ENCODE measurements around the gene FTCD. TPM values are rescaled to one million over a fixed set of nuclear protein-coding genes. Genes with fewer than 3 reads are reported as not detected.

Gene FTCD
- total and polyA plus RNA-seq, 5 experiments from 2014 or later = 2.1 to 2.2 TPM; not detected in 3

- H3K36me3 Mint-ChIP-seq = no peaks in the 10 kb centered on the region
- H3K9me3 Mint-ChIP-seq = no peaks in the 10 kb centered on the region
- no peak overlapping the region for H3K4me3 Mint-ChIP-seq
- no peak overlapping the region for H3K27ac Mint-ChIP-seq
- H3K27me3 Mint-ChIP-seq = peaks cover 0 to 11% (median 0%) of the 10 kb centered on the region in 5 donors
- peaks cover 0 to 3% (median 0%) of the 10 kb centered on the region in 4 donors for H3K4me1 Mint-ChIP-seq
- POLR2A ChIA-PET = no interaction called here
- DNase-seq = no peak
- no peak for ATAC-seq
Measured at GRCh38 chr21:46135782-46136395, 19.5 kb downstream of the FTCD start.

- DNase-seq (no peak), ATAC-seq (no peak)
- Mint-ChIP-seq H3K27me3 (peaks cover 0 to 3% (median 0%) of the 10 kb centered on the region in 5 donors), H3K4me3 (no peak overlapping the region), H3K9me3 (no peaks in the 10 kb centered on the region), H3K36me3 (no peaks in the 10 kb centered on the region), H3K4me1 (peaks cover 0 to 3% (median under 1%) of the 10 kb centered on the region in 4 donors), H3K27ac (no peak overlapping the region)
- POLR2A ChIA-PET = no interaction called here
Measured at GRCh38 chr21:46131838-46132651, 23.3 kb downstream of the FTCD start.

GRCh38 chr21:46131588-46131837, 23.9 kb downstream of the FTCD start:
- ATAC-seq (no peak), DNase-seq (no peak)
- POLR2A ChIA-PET = no interaction called here
- H3K27me3 Mint-ChIP-seq = peaks cover 0 to 2% (median 0%) of the 10 kb centered on the region in 5 donors
- no peaks in the 10 kb centered on the region for H3K9me3 Mint-ChIP-seq
- no peak overlapping the region for H3K27ac Mint-ChIP-seq
- H3K4me3 Mint-ChIP-seq = no peak overlapping the region
- H3K36me3 Mint-ChIP-seq = no peaks in the 10 kb centered on the region
- peaks cover 0 to 3% (median under 1%) of the 10 kb centered on the region in 4 donors for H3K4me1 Mint-ChIP-seq

GRCh38 chr21:46130831-46131587, 24.4 kb downstream of the FTCD start:
- POLR2A ChIA-PET = no interaction called here
- Mint-ChIP-seq H3K4me3 (no peak overlapping the region), H3K9me3 (no peaks in the 10 kb centered on the region), H3K36me3 (peaks cover 0 to 1% (median 0%) of the 10 kb centered on the region in 3 donors), H3K27ac (no peak overlapping the region), H3K4me1 (peaks cover 0 to 3% (median under 1%) of the 10 kb centered on the region in 4 donors), H3K27me3 (peaks cover 0 to 2% (median 0%) of the 10 kb centered on the region in 5 donors)
- ATAC-seq (no peak), DNase-seq (no peak)

GRCh38 chr21:46129846-46130651, 25.3 kb downstream of the FTCD start:
- DNase-seq (peak in 2 of 10 donors; percentile 2 to 59), ATAC-seq (no peak)
- Mint-ChIP-seq H3K9me3 (no peaks in the 10 kb centered on the region), H3K27me3 (no peaks in the 10 kb centered on the region), H3K4me3 (no peak overlapping the region), H3K27ac (peak overlapping the region in 1 of 10 donors; percentile 70), H3K36me3 (peaks cover 0 to 2% (median 0%) of the 10 kb centered on the region in 3 donors), H3K4me1 (peaks cover 0 to 2% (median under 1%) of the 10 kb centered on the region in 4 donors)
- POLR2A ChIA-PET = no interaction called here

GRCh38 chr21:46128933-46129571, 26.3 kb downstream of the FTCD start:
- Mint-ChIP-seq H3K4me1 (peaks cover 0 to 2% (median 0%) of the 10 kb centered on the region in 4 donors), H3K4me3 (no peak overlapping the region), H3K9me3 (no peaks in the 10 kb centered on the region), H3K27ac (no peak overlapping the region), H3K36me3 (peaks cover 0 to 5% (median 0%) of the 10 kb centered on the region in 3 donors), H3K27me3 (no peaks in the 10 kb centered on the region)
- POLR2A ChIA-PET = interaction anchor here (0.6 kb wide), 1 partner anchor 338 kb away, joined by 3 read pairs; no protein-coding TSS in a partner anchor
- no peak for ATAC-seq
- DNase-seq = peak in 2 of 10 donors; percentile 2 to 41

GRCh38 chr21:46128106-46128932, 27.1 kb downstream of the FTCD start:
- Mint-ChIP-seq H3K4me1 (peaks cover 0 to 2% (median 0%) of the 10 kb centered on the region in 4 donors), H3K27me3 (no peaks in the 10 kb centered on the region), H3K9me3 (no peaks in the 10 kb centered on the region), H3K36me3 (peaks cover 0 to 8% (median 0%) of the 10 kb centered on the region in 3 donors), H3K4me3 (no peak overlapping the region), H3K27ac (peak overlapping the region in 1 of 10 donors; percentile 62)
- POLR2A ChIA-PET = no interaction called here
- no peak for ATAC-seq
- peak in 2 of 10 donors; percentile 0 to 22 for DNase-seq

GRCh38 chr21:46127239-46128105, 27.9 kb downstream of the FTCD start:
- Mint-ChIP-seq H3K27me3 (no peaks in the 10 kb centered on the region), H3K36me3 (peaks cover 0 to 8% (median 0%) of the 10 kb centered on the region in 3 donors), H3K27ac (peak overlapping the region in 1 of 10 donors; percentile 62)

GRCh38 chr21:46126309-46127238, 28.8 kb downstream of the FTCD start:
- H3K4me1 Mint-ChIP-seq = peaks cover 0 to 2% (median under 1%) of the 10 kb centered on the region in 4 donors
- DNase-seq = peak in 3 of 10 donors; percentile 1 to 59 (median 2)

More at GRCh38 chr21:46127239-46128105, 27.9 kb downstream of the FTCD start:
- peak in 1 of 10 donors; percentile 3 for DNase-seq
- Mint-ChIP-seq H3K9me3 (no peaks in the 10 kb centered on the region), H3K4me3 (no peak overlapping the region), H3K4me1 (peaks cover 0 to 2% (median 0%) of the 10 kb centered on the region in 4 donors)
- ATAC-seq = no peak
- POLR2A ChIA-PET = no interaction called here

GRCh38 chr21:46125846-46126301, 29.5 kb downstream of the FTCD start:
- POLR2A ChIA-PET = no interaction called here
- Mint-ChIP-seq H3K9me3 (no peaks in the 10 kb centered on the region), H3K36me3 (peaks cover 0 to 8% (median 2%) of the 10 kb centered on the region in 3 donors), H3K4me1 (peaks cover 0 to 2% (median under 1%) of the 10 kb centered on the region in 4 donors), H3K27ac (no peak overlapping the region), H3K4me3 (no peak overlapping the region), H3K27me3 (no peaks in the 10 kb centered on the region)
- DNase-seq (peak in 3 of 10 donors; percentile 1 to 46 (median 12)), ATAC-seq (no peak)

More at GRCh38 chr21:46126309-46127238, 28.8 kb downstream of the FTCD start:
- peaks cover 0 to 8% (median 2%) of the 10 kb centered on the region in 3 donors for H3K36me3 Mint-ChIP-seq
- ATAC-seq = no peak
- POLR2A ChIA-PET = no interaction called here
- H3K9me3 Mint-ChIP-seq = no peaks in the 10 kb centered on the region
- H3K4me3 Mint-ChIP-seq = no peak overlapping the region
- H3K27me3 Mint-ChIP-seq = no peaks in the 10 kb centered on the region
- H3K27ac Mint-ChIP-seq = no peak overlapping the region

Data from naive thymus-derived CD8-positive, alpha-beta T cell (primary cell).